ENCODE measurements around the gene MAP3K21. TPM values are rescaled to one million over a fixed set of nuclear protein-coding genes. Genes with fewer than 3 reads are reported as not detected.

Gene MAP3K21
- total RNA-seq, 2 experiments from 2014 or later, result 0.44 to 0.45 TPM

GRCh38 chr1:233433436-233434210 is 106.1 kb downstream of the MAP3K21 start:
- Mint-ChIP-seq H3K27me3 (ENCODE audit: low read depth) (peaks cover 3% of the 10 kb centered on the region), H3K9me3 (ENCODE audit: insufficient read depth) (no peaks in the 10 kb centered on the region), H3K4me1 (ENCODE audit: low read depth) (no peaks in the 10 kb centered on the region), H3K36me3 (ENCODE audit: low read depth) (no peaks in the 10 kb centered on the region), H3K4me3 (no peak overlapping the region), H3K27ac (no peak overlapping the region)
- no peak for DNase-seq
- ChIA-PET POLR2A (no interaction called here), CTCF (no interaction called here)
- no peak for ATAC-seq

Other genes with a start within 250 kb of the MAP3K21 start
- gene PCNX2, start 32.0 kb upstream of the MAP3K21 start, total RNA-seq, result 10 to 100 TPM; 17.7 to 18.6 TPM

Data from activated CD8-positive, alpha-beta T cell treated with anti-CD3 and anti-CD28 coated beads, Interleukin-2, amount 10 ng/mL, durations not matched to agents 7 days and 5 days (primary cell).